ENCODE measurements around the gene ZNF678.

- TF ChIP-seq CTCF (IDR thresholded peaks at IDR 0.05) (no peak), POLR2A (IDR thresholded peaks at IDR 0.05) (no peak)
These were observed 41.6 kb upstream of the ZNF678 start for GRCh38 chr1:227521782-227522181.

Measured in heart left ventricle (tissue), 13 donors.